HK-2 (cell line): ENCODE results near the gene LRFN2.

Source experiments
- DNase-seq: peaks from one replicate; pipeline ENCODE4 v3.0.0-alpha.2; 2018; ENCODE audit not compliant: unreplicated experiment

The LRFN2 gene

DNA sequence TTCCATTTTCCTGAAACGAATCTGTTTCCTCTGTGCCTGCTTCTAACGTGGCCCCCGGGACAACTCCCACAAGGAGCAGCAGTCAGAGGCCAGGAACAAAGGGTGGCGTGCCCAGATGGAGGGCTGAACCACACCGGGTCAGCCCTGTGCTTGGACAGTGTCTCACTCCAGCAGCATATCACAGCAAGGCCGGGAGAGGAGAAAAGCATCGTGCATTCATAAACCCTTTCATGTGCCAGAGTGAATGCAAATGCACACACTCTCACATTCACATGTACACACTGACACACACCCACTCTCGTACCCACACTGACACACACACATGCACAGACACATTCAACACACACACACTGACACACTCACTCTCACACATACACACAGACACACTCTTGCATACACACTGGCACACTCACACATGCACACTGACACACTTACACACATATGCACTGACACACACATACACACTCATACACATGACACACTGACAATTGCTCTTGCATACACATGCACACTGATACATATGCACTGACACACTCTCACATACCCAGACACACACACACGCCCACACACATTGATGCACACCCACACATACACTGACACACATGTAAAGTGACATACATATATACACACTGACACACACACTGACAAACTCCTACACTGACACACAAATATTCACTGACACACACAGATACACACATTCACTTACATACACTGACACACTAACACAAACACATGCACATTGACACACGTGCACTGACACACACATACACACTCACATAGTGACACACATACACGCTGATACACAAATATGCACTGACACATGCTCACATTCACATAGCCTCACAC, 237.0 kb downstream of the LRFN2 start:
- no peak for DNase-seq

DNA sequence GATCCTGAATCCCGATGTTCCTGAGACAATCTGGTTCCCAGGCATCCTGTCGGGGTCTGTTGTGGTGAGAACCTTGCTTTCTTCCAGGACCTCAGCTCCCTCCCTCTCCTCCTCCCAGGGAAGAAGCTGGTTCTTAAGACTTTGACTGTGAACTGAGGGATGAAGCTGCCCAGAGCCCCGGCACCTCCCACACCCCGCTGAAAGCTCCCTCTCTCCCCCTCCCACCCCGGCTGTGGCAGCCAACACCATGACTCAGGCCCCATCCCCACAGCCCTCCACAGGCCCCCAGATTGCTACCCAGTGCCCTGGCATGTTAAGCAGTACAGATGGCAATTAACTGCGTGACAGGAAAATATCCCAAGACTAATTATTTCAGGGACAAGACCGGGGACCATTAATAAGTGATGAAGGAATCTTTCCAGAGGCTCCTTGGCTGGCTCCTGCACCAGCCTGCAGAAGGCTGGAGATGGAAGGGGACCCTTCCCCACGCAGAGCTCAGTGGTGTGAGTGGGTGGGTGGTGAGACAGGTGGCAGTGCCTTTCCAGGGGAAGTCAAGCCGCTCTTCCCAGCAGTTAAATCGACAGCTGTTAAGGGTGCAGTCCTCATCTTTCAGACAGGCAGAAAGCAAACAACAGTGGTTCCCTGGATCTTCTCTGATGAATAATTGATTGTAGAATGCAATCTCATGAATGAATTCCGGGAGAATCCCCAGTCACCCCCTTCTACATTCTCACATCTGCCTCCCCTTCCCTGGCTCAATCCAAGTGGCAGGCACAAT, 237.9 kb downstream of the LRFN2 start:
- DNase-seq: no peak

DNA sequence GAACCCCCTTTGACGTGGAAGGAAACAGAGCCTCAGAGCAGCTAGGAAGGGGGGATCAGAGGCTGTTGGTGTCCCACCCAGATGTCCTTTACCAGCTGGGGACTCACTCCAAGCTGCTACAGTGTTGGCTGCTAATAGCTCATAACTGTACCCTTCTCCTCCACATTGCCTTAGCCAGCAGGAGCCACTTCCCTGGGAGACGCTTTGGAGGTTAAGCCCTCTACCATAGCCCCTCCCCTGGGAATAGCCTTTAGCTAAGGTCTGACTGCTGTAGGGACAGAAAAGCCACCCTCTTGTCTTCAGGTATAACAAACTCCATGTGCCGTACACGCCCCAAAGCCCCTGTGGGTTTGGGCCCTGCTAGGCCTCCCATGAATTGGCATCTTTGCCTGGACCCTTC, 238.6 kb downstream of the LRFN2 start:
- DNase-seq: no peak

DNA sequence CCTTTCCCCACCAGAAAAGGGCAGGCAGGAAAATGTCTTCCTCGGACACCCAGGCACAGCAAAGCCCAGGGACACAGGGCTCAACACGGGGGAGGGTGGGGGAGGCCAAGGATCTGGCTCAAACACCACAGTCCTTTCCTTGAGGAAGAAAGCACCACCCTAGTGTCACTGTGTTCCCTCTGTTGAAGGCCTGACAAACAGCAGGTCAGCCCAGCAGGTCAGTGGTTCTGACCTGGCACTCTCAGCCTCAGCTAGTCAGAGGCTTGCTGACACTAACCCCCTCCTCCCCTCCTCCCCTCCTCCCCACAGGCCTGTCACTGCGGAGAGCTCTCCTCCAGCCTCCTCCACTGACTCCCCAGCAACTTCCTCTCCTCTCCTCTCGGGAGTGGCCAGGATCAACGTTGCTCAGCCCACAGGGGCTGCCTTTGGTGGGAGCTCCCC, 239.6 kb downstream of the LRFN2 start:
- DNase-seq: no peak

DNA sequence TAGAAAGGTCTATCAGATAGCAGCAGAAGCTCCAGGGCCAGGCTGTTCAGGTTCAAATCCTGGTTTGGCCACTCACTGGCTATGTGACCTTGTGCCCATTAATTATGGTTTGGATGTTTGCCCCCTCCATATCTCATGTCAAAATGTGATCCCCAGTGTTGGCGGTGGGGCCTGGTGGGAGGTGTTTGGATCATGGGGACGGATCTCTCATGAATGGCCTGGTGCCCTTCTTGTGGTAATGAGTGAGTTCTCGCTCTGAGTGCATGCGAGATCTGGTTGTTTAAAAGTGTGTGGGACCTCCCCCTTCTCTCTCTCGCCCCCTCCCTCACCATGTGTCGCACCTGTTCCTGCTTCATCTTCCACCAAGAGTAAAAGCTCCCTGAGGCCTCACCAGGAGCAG, 240.9 kb downstream of the LRFN2 start:
- no peak for DNase-seq

DNA sequence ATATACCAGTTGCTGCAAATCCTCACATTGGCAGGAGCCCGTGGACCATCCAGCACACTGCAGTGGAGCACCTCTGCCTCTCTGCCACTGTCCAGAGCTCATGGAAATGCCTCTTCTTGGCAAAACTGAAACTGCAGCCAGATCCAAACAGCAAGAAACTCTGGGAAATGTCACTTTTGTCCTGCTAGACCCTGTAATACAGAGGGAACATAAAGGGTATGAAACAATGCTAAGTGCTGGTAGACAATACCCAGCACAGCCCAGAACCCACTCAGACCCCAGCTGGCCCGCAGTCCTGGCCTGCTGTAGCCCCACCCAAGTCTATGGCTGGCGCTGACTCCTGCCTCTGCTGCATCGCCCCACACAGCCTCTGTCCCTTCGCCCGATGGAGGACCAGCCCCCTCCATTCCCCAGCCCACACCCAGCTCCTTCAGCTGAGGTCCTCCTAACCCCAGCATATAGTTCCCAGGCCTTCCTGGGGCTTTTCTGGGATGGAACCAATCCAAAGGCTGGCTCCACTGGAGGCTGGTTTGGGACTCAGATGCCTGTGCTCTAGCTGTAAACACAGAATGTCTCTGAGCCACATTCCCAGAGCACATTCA, 242.5 kb downstream of the LRFN2 start:
- no peak for DNase-seq

DNA sequence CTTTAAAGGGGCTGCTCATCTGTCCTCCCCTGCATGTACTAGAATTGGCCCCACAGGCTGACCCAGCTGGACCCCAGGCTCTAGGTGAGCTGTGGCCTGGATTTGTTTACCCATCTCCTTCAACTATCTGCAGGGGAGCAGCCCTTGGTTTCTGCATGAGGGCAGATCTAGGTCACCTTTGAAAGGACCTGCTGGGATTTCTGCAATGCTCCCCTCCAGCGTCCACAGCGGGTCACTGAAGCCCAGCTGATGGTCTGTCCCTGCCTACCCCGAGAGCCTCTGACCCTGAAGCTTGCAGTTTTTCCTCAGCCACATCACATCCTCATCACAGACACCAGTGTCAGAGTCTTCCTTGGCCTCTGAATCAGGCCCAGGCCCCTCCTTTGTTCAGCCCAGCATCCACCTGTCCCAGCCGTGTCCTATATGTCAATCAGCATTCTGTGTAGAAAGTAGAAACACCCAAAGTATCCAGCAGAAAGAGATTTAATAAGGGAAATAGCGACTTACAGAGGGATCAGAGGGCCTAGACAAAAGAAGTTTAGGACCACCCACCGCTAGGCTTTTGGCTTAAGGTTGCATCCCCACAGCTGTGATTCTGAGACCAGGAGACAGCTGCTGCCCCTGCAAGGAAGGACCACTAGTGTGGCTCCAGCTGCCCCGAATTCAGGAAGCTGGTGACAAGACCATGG, 243.1 kb downstream of the LRFN2 start:
- no peak for DNase-seq

DNA sequence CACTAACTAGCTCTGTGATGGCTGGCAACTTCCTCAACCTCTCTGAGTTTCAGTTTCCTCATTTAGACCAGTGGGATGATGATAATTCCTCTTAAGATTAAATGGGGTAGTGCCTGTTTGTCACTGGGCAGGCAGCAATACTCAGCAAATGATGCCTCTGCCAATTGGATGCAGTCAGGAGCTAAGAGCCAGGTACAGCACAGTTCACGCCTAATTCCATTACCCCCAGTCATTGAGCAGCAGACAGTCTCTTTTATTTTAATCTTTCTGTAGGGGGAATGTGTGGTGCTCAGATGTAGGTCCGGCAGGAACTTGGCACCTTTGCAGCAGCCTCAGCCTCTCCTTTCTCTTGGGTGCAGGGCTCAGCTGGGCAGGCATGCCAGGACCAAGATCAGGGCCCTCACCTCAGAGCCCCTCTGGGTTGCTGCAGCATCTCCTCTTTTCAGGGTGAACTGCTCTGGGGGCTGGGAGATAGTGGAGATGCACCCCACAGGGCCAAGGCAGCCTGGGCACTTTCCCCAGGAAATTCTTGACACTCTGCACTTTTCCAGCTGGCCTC, 243.8 kb downstream of the LRFN2 start:
- no peak for DNase-seq

DNA sequence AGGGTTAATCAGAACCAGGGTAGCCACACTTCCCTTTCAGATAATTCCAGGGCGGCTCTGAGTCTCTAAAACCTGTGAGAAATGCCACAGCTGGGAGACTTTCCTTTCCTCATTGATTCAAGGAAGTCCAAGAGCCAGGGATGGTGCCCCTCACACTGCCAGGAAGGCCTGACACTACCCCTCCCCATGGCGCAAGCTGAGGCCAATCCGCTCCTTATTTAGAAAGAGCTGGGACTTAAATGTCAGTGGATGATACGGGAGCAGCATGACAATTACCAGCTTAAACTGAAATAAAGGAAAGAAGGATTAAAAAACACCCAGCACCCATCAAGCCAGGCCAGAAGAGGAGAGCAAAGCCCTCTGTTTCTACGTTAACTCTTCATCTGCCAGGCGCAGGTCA, 244.4 kb downstream of the LRFN2 start:
- DNase-seq: no peak

DNA sequence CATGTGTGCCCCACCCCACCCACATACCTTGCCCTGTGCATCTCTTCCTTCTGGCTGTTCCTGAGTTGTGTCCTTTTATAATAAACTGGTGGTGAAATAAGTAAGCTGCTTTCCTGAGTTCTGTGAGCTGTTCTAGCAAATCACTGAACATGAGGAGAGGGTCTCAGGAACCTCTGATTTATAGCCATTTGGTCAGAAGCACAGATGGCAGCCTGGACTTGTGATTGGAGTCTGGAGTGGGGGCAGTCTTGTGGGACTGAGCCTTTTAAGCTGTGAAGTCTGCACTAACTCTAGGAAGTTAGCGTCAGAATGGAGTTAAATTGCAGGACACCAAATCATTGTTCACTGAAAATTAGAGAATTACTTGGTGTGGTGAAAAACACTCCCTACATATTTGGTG, 245.4 kb downstream of the LRFN2 start:
- DNase-seq: no peak
